Effector CD4-positive, alpha-beta T cell (primary cell): ENCODE data around the gene LIN54.
A peak's percentile ranks its signal among the peaks of the same experiment; 100 is the strongest.

Source experiments
- DNase-seq: peaks from one replicate; pipeline ENCODE4 v3.0.0-alpha.2; 2020

The LIN54 gene

DNA sequence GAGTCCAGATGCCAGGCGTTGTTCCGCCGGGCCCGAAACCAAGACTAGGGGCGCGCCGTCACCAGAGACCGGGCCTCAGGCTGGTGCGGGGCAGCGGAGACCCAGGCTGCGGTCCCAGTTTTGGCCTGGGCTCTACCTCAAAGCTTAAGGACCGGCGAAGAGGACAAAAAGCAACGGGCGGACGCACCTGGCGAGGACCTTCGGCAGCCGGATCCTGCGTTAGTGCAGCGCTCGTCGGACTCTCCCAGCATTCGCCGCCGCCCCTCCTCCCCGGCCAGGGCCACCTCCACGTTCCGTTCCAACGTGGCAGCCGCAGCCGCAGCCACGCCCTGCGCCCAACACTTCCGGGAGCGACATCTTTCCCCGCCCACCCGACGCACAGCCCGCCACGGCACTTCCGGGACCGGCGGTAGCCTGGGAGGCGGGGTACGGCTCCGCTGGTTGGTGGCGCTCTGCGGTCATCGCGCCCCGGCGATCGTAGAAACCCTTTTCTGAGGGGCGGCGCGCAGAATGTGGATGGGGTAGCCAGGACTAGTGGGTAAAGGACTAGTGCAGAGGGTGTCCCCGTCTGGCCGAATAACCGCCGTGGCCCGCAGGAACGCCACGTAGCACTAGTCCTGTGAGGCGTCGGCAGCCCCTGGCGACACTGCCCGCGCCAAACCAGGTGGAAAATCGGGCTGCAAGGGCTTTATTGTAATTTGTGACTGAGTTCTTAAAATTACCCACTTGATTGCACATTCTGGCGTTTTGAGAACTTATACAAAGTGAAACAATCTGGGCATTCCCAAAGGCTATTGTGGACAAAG is 119.5 kb downstream of the LIN54 start, which contains the start of gene SEC31A:
TSS of gene SEC31A (minus strand) at position 253 of the 806 bp plus-strand sequence. CDS start 9,217 bp downstream, outside the sequence.
- DNase-seq, result peak; percentile 95

DNA sequence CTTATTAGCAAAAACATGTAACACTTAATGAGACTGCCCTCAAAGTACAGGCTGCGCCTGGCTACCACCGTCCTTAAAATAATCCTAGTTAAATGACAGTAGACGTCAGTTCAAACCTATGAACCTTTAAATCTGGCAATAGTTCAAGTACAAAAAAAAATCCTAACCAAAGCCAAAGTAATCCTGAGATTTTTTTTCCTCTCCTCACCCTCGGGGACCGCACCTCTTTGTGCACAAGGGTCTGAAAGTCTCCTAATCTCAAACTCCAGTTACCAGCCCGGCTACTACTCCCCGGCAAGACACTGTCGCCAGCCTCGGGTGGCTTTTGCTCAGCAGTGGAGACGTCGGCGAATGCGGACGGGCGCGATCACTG is 120.1 kb downstream of the LIN54 start:
- DNase-seq, result no peak

DNA sequence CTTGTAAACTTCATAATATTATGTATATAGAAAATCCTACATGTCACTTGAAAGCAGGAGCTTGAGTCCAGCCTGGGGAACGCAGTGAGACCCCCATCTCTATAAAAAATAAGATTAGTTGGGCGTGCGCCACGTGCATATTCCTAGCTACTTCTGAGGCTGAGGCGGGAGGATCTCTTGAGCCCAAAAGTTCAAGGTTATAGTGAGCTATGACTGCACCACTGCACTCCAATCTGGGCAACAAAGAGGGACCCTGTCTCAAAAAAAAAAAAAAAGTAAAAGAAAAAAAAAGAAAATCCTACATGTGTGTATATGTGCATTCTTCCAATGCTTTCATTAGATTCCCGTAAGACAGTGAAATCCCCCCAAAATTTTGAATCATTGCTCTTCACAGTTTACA is 121.3 kb downstream of the LIN54 start:
- no peak for DNase-seq

DNA sequence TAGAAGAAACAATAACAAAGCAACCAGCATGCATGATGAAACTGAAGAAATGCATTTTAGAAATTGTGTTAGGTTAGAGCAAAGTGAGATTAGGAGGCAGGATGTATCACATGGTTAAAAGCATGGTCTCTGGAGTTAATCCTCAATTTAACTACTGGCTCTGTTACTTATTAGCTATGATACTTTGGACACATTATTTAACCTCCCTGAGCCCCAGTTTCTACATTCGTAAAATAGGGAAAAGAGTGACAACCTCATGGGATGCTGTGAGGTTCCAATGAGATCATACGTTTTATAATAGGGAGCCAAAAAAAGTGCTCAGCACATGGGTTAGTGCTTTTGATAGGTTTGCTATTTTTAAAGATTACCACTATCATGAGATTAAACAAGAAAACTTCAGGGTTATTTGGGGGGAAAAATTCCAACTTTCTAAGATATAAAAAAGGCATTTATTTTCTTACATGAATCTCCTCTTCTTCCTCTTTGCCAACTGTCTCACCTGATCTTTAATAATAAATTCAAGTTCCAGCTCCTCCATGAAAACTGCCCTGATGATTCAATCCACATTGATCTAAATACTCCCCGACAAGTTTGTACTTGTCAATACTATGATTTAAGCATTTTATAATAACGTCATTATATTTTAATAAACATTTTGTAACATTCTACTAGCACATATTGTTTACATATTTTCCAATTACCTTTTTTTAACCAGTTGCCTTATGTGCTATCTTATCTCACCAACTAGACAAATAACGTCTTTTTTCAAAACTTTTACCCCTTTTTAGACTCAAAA is 124.3 kb downstream of the LIN54 start:
- DNase-seq, result no peak

DNA sequence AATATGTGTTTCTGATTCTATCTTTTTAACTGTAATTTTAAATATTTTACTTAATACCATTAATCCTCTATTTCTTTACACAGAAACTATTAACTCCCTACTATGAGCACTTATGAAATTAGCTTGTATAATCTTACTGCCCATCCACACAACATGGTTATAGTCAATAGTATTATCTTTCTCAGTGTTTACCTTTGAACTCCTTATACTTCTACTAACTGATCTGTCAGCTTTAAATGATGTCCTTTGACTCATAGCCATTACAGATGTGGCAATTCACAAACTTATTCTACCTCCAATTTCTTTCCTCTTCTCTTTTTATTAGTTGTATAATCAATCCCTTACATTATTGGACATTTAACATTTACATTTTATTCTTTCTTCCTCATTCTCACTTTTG is 125.2 kb downstream of the LIN54 start:
- DNase-seq, result no peak
